HCT116 (cell line): ENCODE data around the gene KLHDC4. TPM values are rescaled to one million over a fixed set of nuclear protein-coding genes. Genes with fewer than 3 reads are reported as not detected.

Experiments
- ATAC-seq: fragments of 200-7000 bp; cut with Tn5 transposase; 2 replicates; pipeline ENCODE4 v1.9.1; 2020; ENCODE audit warnings: mild to moderate bottlenecking, moderate library complexity
- BruUV-seq: library from RNA; stranded (reverse); fragments of 400-500 nt; replicated peaks from 2 replicates; lab custom pipeline; 2021; lab: Mats Ljungman, UMichigan
- CTCF ChIA-PET: fragments of 300-600 bp; sonication (Branson Sonifier 250); formaldehyde crosslinking; loops from one replicate; lab custom pipeline; 2021; ENCODE audit warnings: antibody characterized with exemption; lab: Charles Lee
- POLR2A ChIA-PET: fragments of 300-600, 350-600 bp; sonication (Branson Sonifier 250); formaldehyde crosslinking; loops from one replicate; lab custom pipeline; 2021; ENCODE audit warnings: antibody characterized with exemption; lab: Charles Lee
- RAD21 ChIA-PET, 2 experiments: fragments of 300-600 bp; sonication (Branson Sonifier 250); formaldehyde crosslinking; loops; one replicate each; lab custom pipeline; 2023; ENCODE audit warnings: low total read pairs in 2 of 2; ENCODE audit not compliant: uncharacterized antibody in 2 of 2, unreplicated experiment in 2 of 2, low non-redundant PET in 1 of 2; lab: Charles Lee
- DNase-seq: peaks from one replicate; pipeline ENCODE4 v3.0.0-alpha.2; 2010; ENCODE audit warnings: low read depth, low spot score
- H2AFZ ChIP-seq: fragments of 200-600 bp; shearing (Covaris generic), sonication (generic); 2 replicates; pipeline ENCODE4 v1.6.1; 2017; ENCODE audit warnings: low read depth, mixed run types, mixed read lengths, antibody characterized with exemption, low read length; ENCODE audit not compliant: poor library complexity, severe bottlenecking
- H3K27ac ChIP-seq: 2 replicates; pipeline ENCODE4 v1.5.1; 2012; ENCODE audit warnings: low read depth, low read length
- H3K27me3 ChIP-seq: fragments of 200-600 bp; sonication (generic); 2 replicates; pipeline ENCODE4 v1.6.1; 2016; ENCODE audit warnings: mixed run types, low read length, mixed read lengths; ENCODE audit not compliant: insufficient read depth
- H3K36me3 ChIP-seq, 2 experiments: fragments of 200-500 bp in 1 of 2; fragments of 200-600 bp in 1 of 2; sonication (Bioruptor generic) in 1 of 2; sonication (generic) in 1 of 2; 2 replicates each; pipeline versions ENCODE4 v1.5.1 to v1.6.1; 2014 to 2016; ENCODE audit warnings: low read length in 2 of 2, inconsistent platforms in 1 of 2, mixed read lengths in 1 of 2, mixed run types in 1 of 2; ENCODE audit not compliant: insufficient read depth in 2 of 2, control insufficient read depth in 1 of 2
- H3K4me1 ChIP-seq, 2 experiments: fragments of 200-600 bp in 1 of 2; sonication (generic) in 1 of 2; 2 replicates each; pipeline versions ENCODE4 v1.5.1 to v1.6.1; 2012 to 2017; ENCODE audit warnings: low read length in 2 of 2, inconsistent platforms in 1 of 2, mild to moderate bottlenecking in 1 of 2, mixed read lengths in 1 of 2, mixed run types in 1 of 2, moderate library complexity in 1 of 2; ENCODE audit not compliant: insufficient read depth in 2 of 2, control insufficient read depth in 1 of 2
- H3K4me2 ChIP-seq: fragments of 200-600 bp; sonication (generic); 2 replicates; pipeline ENCODE4 v1.6.1; 2017; ENCODE audit warnings: mixed run types, low read length, mixed read lengths
- H3K4me3 ChIP-seq, 2 experiments: fragments of 200-600 bp in 1 of 2; sonication (generic) in 1 of 2; replicated peaks in 1 of 2; 2 replicates each; pipeline ENCODE4 v1.5.1; 2011 to 2016; ENCODE audit warnings: low read length in 2 of 2, control low read depth in 1 of 2, low read depth in 1 of 2, mild to moderate bottlenecking in 1 of 2, mixed read lengths in 1 of 2, mixed run types in 1 of 2
- H3K79me2 ChIP-seq: fragments of 200-600 bp; sonication (generic); 2 replicates; pipeline ENCODE4 v1.6.1; 2017; ENCODE audit warnings: mild to moderate bottlenecking, mixed run types, low read length, moderate library complexity, mixed read lengths; ENCODE audit not compliant: insufficient read depth
- H3K9ac ChIP-seq: fragments of 200-600 bp; sonication (generic); 2 replicates; pipeline ENCODE4 v1.6.1; 2016; ENCODE audit warnings: low read length, mixed read lengths
- H3K9me2 ChIP-seq: fragments of 200-600 bp; sonication (generic), shearing (Covaris generic); 2 replicates; pipeline ENCODE4 v1.6.1; 2017; ENCODE audit warnings: mixed run types, mild to moderate bottlenecking, moderate library complexity; ENCODE audit not compliant: insufficient read depth
- H3K9me3 ChIP-seq, 2 experiments: fragments of 200-500 bp in 1 of 2; fragments of 200-600 bp in 1 of 2; sonication (Bioruptor generic) in 1 of 2; sonication (generic) in 1 of 2; 2 replicates each; pipeline ENCODE4 v1.6.1; 2014 to 2017; ENCODE audit warnings: low read length in 2 of 2, mixed read lengths in 2 of 2, inconsistent platforms in 1 of 2, low read depth in 1 of 2, mild to moderate bottlenecking in 1 of 2, mixed run types in 1 of 2, moderate library complexity in 1 of 2; ENCODE audit not compliant: control insufficient read depth in 1 of 2, insufficient read depth in 1 of 2
- H4K20me1 ChIP-seq: fragments of 200-600 bp; sonication (generic), shearing (Covaris generic); 2 replicates; pipeline ENCODE4 v1.6.1; 2017; ENCODE audit warnings: mixed run types, mild to moderate bottlenecking, moderate library complexity; ENCODE audit not compliant: insufficient read depth
- CBX3 ChIP-seq: IDR thresholded peaks from 2 replicates; pipeline ENCODE4 v1.6.1; 2012; ENCODE audit warnings: low read depth
- ELF1 ChIP-seq: IDR thresholded peaks from 2 replicates; pipeline ENCODE4 v1.6.1; 2012; ENCODE audit warnings: low read depth, borderline replicate concordance
- EZH2phosphoT487 ChIP-seq: fragments of 200-600 bp; IDR thresholded peaks from 2 replicates; pipeline ENCODE4 v1.6.1; 2018; ENCODE audit warnings: antibody characterized with exemption, borderline replicate concordance
- JUND ChIP-seq: IDR thresholded peaks from 2 replicates; pipeline ENCODE4 v1.6.1; 2012
- POLR2A ChIP-seq: IDR thresholded peaks from 2 replicates; pipeline ENCODE4 v1.7.0; 2011; ENCODE audit warnings: borderline replicate concordance; ENCODE audit not compliant: insufficient read depth, insufficient read length; ENCODE audit errors: extremely low read depth
- REST ChIP-seq: IDR thresholded peaks from 2 replicates; pipeline ENCODE4 v1.6.1; 2012; ENCODE audit warnings: low read depth
- YY1 ChIP-seq: IDR thresholded peaks from 2 replicates; pipeline ENCODE4 v1.6.1; 2011; ENCODE audit warnings: low read length, low read depth, moderate library complexity, mild to moderate bottlenecking; ENCODE audit not compliant: insufficient replicate concordance; ENCODE audit errors: extremely low read depth
- ZFX ChIP-seq: fragments of 450-650 bp; IDR thresholded peaks from 2 replicates; pipeline ENCODE4 v1.6.1; 2017
- ZNF274 ChIP-seq: fragments of 200-500 bp; sonication (Bioruptor generic); IDR thresholded peaks from 2 replicates; pipeline ENCODE4 v1.6.1; 2014; ENCODE audit warnings: mild to moderate bottlenecking, low read depth, low read length, inconsistent platforms
- intact Hi-C: fragments of 100-400 bp; cut with micrococcal nuclease; formaldehyde crosslinking; loops from 2 replicates; pipeline ENCODE4 v1.10.0; 2022
- total RNA-seq: library from RNA; stranded (reverse); gene quantifications from one replicate; pipeline ENCODE4 v1.2.1, GENCODE V29; 2021; ENCODE audit not compliant: unreplicated experiment
- TF ChIP-seq, protein P1 (sequence below): IDR thresholded peaks from 2 replicates; pipeline ENCODE4 v1.6.1; 2012

KLHDC4 gene
- total RNA-seq, 1 experiment from 2014 or later: 107 TPM

DNA sequence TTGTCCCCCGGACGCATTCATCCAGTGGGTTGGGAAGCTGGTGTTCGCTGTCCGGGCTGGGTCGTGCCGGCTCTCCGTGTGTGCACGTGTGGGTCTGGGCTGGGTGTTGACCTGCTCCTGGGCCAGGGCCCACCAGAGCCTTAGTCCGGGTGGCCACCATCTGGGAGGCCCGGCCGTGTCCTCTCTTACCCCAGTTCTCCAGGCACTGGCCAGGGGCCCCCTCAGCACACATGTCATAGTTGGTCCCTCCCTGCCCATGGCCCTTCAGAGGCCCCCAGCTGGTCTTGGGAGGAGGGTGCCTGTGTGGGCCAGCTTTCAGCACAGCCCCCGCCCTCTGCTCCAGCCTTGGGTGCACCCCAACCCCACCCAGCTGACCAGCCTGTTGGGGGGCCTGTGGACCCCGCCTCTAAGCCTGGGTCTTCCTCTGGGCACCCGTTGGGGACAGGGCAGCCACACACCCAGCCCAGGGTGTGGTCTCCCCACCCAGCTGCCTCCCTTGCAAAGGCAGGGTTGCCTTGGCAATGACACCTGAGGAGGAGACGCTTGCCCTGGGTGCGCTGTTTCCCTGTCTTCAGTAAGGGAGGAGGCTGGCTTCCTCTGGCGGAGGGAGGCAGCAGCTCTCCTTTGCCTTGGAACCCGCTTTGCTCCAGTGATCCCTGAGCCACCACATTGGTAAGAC lies 86.1 kb downstream of the KLHDC4 start:
- Histone ChIP-seq H3K4me1 (peaks cover 0 to 10% of the 10 kb centered on the region in 2 experiments; a peak in 1 of 4 replicates), H3K4me2 (no peak overlapping the region), H3K9ac (no peak overlapping the region), H3K79me2 (no peaks in the 10 kb centered on the region), H3K27me3 (no peaks in the 10 kb centered on the region), H3K9me2 (no peaks in the 10 kb centered on the region), H3K27ac (no peak overlapping the region), H4K20me1 (no peaks in the 10 kb centered on the region), H3K4me3 (no peak overlapping the region), H3K9me3 (no peaks in the 10 kb centered on the region), H3K36me3 (no peaks in the 10 kb centered on the region), H2AFZ (no peak overlapping the region)
- POLR2A ChIA-PET: no interaction called here
- no peak for DNase-seq
- no peak for ATAC-seq
- no peak for TF ChIP-seq ZFX
- TF ChIP-seq ZNF274: no peak
- TF ChIP-seq ELF1: no peak
- TF ChIP-seq, protein P1, sequence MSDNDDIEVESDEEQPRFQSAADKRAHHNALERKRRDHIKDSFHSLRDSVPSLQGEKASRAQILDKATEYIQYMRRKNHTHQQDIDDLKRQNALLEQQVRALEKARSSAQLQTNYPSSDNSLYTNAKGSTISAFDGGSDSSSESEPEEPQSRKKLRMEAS: no peak
- no TSS peak for BruUV-seq
- intact Hi-C loops: no loop called here
- CTCF ChIA-PET: no interaction called here
- RAD21 ChIA-PET: no interaction called here

GRCh38 chr16:87678618-87679017 lies 87.2 kb downstream of the KLHDC4 start:
- no peak overlapping the region for H3K9ac ChIP-seq
- POLR2A ChIA-PET: no interaction called here
- TF ChIP-seq YY1 (no peak), JUND (no peak), CBX3 (no peak), EZH2phosphoT487 (no peak), POLR2A (no peak), ELF1 (no peak), REST (no peak)
- TF ChIP-seq, all 23 proteins: peak for 0
- no peak overlapping the region for H3K27ac ChIP-seq
- ATAC-seq (no peak), DNase-seq (no peak)
- H4K20me1 ChIP-seq: no peaks in the 10 kb centered on the region
- H3K4me2 ChIP-seq: no peak overlapping the region
- no peak overlapping the region for H3K4me3 ChIP-seq
- no peaks in the 10 kb centered on the region for H3K9me3 ChIP-seq
- intact Hi-C loops: no loop called here
- ChIA-PET CTCF (no interaction called here), RAD21 (no interaction called here)
- H2AFZ ChIP-seq: no peak overlapping the region
- H3K27me3 ChIP-seq: no peaks in the 10 kb centered on the region
- BruUV-seq: no TSS peak
- H3K36me3 ChIP-seq: no peaks in the 10 kb centered on the region
- H3K79me2 ChIP-seq: no peaks in the 10 kb centered on the region
- H3K4me1 ChIP-seq: peaks cover 0 to 10% of the 10 kb centered on the region in 2 experiments; a peak in 1 of 4 replicates
- no peaks in the 10 kb centered on the region for H3K9me2 ChIP-seq
